GM10248 (cell line): ENCODE data around the gene CNGA4.

Experiments used
- CTCF ChIA-PET: fragments of 300-600 bp; sonication (Branson Sonifier 250); formaldehyde crosslinking; extraction: SDS; loops from one replicate; lab custom pipeline; 2021; ENCODE audit warnings: antibody characterized with exemption; lab: Yijun Ruan, JAX
- POLR2A ChIA-PET: fragments of 350-650 bp; sonication (Branson Sonifier 250); formaldehyde crosslinking; extraction: SDS; loops from one replicate; lab custom pipeline; 2020; ENCODE audit warnings: antibody characterized with exemption; lab: Yijun Ruan, JAX
- DNase-seq: peaks from one replicate; pipeline ENCODE4 v3.0.0; 2012; ENCODE audit errors: extremely low spot score
- TF ChIP-seq, protein P1 (sequence below): IDR thresholded peaks from 2 replicates; pipeline ENCODE4 v1.5.1; 2012; ENCODE audit warnings: mild to moderate bottlenecking, low read depth; ENCODE audit errors: extremely low read depth, missing control alignments, control extremely low read depth

Gene CNGA4

GRCh38 chr11:6205366-6205765 is 33.5 kb upstream of the CNGA4 start, which contains the start of gene C11orf42:
Gene C11orf42, plus strand, starts transcription at chr11:6205557. Its CDS starts 59 bp downstream, at chr11:6205616.
- TF ChIP-seq, protein P1, sequence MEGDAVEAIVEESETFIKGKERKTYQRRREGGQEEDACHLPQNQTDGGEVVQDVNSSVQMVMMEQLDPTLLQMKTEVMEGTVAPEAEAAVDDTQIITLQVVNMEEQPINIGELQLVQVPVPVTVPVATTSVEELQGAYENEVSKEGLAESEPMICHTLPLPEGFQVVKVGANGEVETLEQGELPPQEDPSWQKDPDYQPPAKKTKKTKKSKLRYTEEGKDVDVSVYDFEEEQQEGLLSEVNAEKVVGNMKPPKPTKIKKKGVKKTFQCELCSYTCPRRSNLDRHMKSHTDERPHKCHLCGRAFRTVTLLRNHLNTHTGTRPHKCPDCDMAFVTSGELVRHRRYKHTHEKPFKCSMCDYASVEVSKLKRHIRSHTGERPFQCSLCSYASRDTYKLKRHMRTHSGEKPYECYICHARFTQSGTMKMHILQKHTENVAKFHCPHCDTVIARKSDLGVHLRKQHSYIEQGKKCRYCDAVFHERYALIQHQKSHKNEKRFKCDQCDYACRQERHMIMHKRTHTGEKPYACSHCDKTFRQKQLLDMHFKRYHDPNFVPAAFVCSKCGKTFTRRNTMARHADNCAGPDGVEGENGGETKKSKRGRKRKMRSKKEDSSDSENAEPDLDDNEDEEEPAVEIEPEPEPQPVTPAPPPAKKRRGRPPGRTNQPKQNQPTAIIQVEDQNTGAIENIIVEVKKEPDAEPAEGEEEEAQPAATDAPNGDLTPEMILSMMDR, result no peak
- ChIA-PET CTCF (interaction anchor here (1.0 kb wide), 1 partner anchor 46 kb away, joined by 3 read pairs; no protein-coding TSS in a partner anchor), POLR2A (no interaction called here)
- no peak for DNase-seq

DNA sequence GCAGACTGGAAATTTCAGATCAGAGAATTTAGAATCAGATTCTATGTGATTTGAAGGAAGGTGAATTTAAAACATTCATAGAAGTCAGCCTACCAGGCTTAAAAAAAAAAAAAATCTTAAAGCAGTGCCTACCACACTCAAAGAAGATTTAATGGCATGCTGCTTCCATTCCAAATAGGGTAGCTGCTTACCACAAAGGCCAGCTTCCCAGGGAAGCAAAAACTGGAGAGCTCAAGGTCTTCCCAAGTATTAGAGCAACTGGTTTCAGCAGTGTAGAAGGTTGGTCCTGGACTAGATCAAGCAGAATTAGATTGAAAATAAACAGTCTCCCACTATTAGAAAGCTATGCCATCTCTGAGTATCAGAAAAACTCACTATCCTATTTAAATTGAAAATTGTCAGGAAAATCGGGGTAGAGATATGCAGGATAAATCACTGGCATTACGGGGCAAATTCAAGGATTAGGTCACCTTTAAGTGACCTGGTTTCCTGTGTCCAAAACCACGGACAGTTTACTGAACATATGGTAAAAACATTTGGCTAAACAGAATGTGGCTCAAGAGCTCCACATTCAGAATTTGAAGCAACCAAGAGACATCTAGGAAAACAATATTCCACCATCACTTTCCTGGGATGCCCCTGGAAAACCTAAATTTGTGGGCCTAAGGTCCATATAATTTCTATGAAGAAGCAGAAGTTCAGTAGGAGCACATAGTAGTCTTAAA is 32.3 kb upstream of the CNGA4 start:
- ChIA-PET POLR2A (interaction anchor here (0.6 kb wide), 1 partner anchor 127 kb away, joined by 4 read pairs; no protein-coding TSS in a partner anchor), CTCF (interaction anchor here (1.0 to 1.6 kb wide), 7 partner anchors 9 to 147 kb away, joined by 3 to 5 read pairs (median 3); no protein-coding TSS in a partner anchor)
- DNase-seq, result no peak
- TF ChIP-seq, protein P1, result no peak

GRCh38 chr11:6209801-6210200 is 29.1 kb upstream of the CNGA4 start:
- no peak for DNase-seq
- ChIA-PET CTCF (no interaction called here), POLR2A (no interaction called here)
- TF ChIP-seq, protein P1, result no peak

DNA sequence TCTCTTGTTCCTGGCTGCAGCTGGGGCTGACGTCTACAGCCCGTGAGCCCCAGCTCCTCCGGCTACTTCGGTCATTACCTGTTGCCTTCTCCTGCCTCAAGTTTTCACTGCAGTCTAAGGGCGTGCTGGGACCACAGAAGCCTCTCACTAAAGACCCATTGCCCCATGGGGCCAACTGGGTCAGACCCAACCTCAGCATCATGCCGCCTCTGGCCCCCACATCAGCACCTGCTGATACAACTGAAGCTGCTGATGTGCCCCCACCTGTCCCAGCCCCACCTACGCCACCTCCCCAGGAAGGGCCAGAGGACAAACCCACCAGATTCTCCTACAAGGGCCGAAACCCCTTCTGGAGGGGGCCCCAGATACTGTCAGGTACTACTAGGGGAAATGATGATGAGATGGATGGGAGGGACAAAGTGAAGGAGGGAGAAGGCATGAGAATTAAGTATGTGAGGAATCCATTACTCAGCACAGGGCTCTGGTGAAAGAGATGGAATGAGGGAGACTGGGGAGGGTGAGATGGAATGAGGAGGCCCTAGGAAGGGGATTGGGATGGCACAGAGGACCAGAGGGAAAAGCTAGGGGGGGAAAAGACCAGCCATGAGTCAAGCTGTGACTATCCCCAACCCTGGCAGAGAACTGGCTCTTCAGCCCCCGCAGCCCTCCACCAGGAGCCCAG is 28.5 kb upstream of the CNGA4 start:
- no peak for DNase-seq
- ChIA-PET CTCF (no interaction called here), POLR2A (no interaction called here)
- TF ChIP-seq, protein P1, result no peak

DNA sequence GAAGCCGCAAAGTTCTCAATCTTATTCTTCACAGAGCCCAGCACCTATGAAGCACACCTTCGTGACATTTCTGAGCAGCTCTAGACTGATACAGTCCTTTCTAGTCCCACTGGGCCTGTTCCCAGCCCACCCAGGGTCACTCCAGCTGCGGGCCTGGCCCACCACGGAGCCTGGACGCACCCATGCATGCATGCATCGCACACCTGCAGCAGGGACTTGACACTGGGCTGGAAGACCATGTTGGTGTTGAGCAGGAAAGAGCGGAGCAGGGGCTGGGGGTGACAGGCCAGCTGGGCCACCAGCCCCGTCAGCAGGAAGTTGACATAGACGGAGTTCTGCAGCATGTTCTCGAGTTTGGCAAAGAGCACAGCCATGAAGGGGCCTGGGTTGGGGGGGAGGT is 24.4 kb upstream of the CNGA4 start:
- DNase-seq, result no peak
- TF ChIP-seq, protein P1, result no peak
- ChIA-PET POLR2A (interaction anchor here (0.6 kb wide), 1 partner anchor 15 kb away, joined by 5 read pairs; no protein-coding TSS in a partner anchor), CTCF (interaction anchor here (1.0 to 2.5 kb wide), 3 partner anchors 10 to 148 kb away, joined by 3 to 9 read pairs (median 3); no protein-coding TSS in a partner anchor)

GRCh38 chr11:6216501-6216900 is 22.4 kb upstream of the CNGA4 start:
- TF ChIP-seq, protein P1, result no peak
- POLR2A ChIA-PET, result no interaction called here
- CTCF ChIA-PET, result interaction anchor here (0.9 to 2.0 kb wide), 8 partner anchors 9 to 162 kb away, joined by 3 to 9 read pairs (median 5); no protein-coding TSS in a partner anchor
- DNase-seq, result no peak
